Hepatic stellate cell (primary cell): ENCODE data around the gene LANCL1.

Source experiments
- DNase-seq: peaks from one replicate; pipeline ENCODE4 v3.0.0; 2011; ENCODE audit warnings: low spot score

The LANCL1 gene

GRCh38 chr2:210476194-210477128, at the start of gene LANCL1:
TSS of gene LANCL1 (minus strand) at chr2:210476759. CDS start at chr2:210476396, 363 bp downstream.
- DNase-seq, result peak; percentile 89

- no peak for DNase-seq
Observed at GRCh38 chr2:210524533-210524932, 48.0 kb upstream of the LANCL1 start.

GRCh38 chr2:210523650-210524289, 47.2 kb upstream of the LANCL1 start:
- no peak for DNase-seq

GRCh38 chr2:210522399-210522798, 45.8 kb upstream of the LANCL1 start:
- DNase-seq, result no peak

GRCh38 chr2:210519594-210519993, 43.0 kb upstream of the LANCL1 start:
- DNase-seq, result no peak

GRCh38 chr2:210517264-210517663, 40.7 kb upstream of the LANCL1 start:
- no peak for DNase-seq

GRCh38 chr2:210515911-210516310, 39.4 kb upstream of the LANCL1 start:
- no peak for DNase-seq

GRCh38 chr2:210503725-210504191, 27.2 kb upstream of the LANCL1 start:
- DNase-seq, result no peak

GRCh38 chr2:210503001-210503623, 26.6 kb upstream of the LANCL1 start:
- peak; percentile 25 for DNase-seq

GRCh38 chr2:210496512-210496911, 20.0 kb upstream of the LANCL1 start:
- no peak for DNase-seq

GRCh38 chr2:210493528-210493927, 17.0 kb upstream of the LANCL1 start:
- no peak for DNase-seq

- DNase-seq, result no peak
Observed at GRCh38 chr2:210481601-210482175, 5.1 kb upstream of the LANCL1 start.

- DNase-seq, result no peak
Observed at GRCh38 chr2:210480764-210481163, 4.2 kb upstream of the LANCL1 start.

GRCh38 chr2:210480079-210480478, 3.5 kb upstream of the LANCL1 start:
- no peak for DNase-seq

- DNase-seq, result no peak
Observed at GRCh38 chr2:210478661-210479060, 2.1 kb upstream of the LANCL1 start.

GRCh38 chr2:210477496-210477895, 937 bp upstream of the LANCL1 start:
- DNase-seq, result peak; percentile 78

- DNase-seq, result no peak
Observed at GRCh38 chr2:210475706-210476105, 853 bp downstream of the LANCL1 start.

- no peak for DNase-seq
Observed at GRCh38 chr2:210474776-210475175, 1.8 kb downstream of the LANCL1 start.

- no peak for DNase-seq
Observed at GRCh38 chr2:210461401-210461800, 15.2 kb downstream of the LANCL1 start.

- no peak for DNase-seq
Observed at GRCh38 chr2:210460322-210461227, 16.0 kb downstream of the LANCL1 start.

- DNase-seq, result no peak
Observed at GRCh38 chr2:210459880-210460279, 16.7 kb downstream of the LANCL1 start.
